D721Med (cell line): ENCODE measurements around the gene ZFP36L2.

Experiments used
- DNase-seq: peaks from one replicate; pipeline ENCODE4 v3.0.0; 2011; ENCODE audit warnings: low spot score; ENCODE audit not compliant: insufficient read length
- FAIRE-seq: peaks from 2 replicates; lab custom pipeline; 2011; peaks lifted over from hg19 to GRCh38; lab: Jason Lieb, UNC
- TF ChIP-seq, protein P1 (sequence below): IDR thresholded peaks from 2 replicates; pipeline ENCODE4 v1.5.1; 2012; ENCODE audit warnings: mild to moderate bottlenecking, control low read depth; ENCODE audit not compliant: insufficient read depth; ENCODE audit errors: missing control alignments

ZFP36L2 gene

DNA sequence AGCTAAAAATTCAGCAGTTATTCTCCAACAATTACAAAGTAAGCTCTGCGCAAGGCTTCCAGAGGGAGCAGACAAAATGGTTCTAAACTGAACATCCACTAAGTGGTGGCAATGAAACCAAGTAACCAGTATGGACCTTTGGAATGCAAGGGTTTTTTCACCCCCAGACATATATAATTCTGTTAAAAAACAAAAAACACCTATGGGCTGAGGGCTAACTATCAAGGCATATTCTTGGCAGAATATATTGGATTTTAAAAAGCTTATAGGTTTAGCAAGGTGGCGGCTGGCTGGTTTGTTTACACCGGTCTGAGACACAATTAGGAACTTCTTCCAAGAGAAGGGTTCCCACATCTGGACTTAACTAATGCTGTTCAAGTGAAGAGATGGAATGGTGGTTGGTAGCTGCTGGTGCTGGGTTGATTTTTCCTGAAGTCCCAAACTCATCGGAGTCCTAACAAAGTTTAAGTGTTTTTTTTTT is 2.8 kb downstream of the ZFP36L2 start:
- FAIRE-seq (no peak), DNase-seq (no peak)
- TF ChIP-seq, protein P1, sequence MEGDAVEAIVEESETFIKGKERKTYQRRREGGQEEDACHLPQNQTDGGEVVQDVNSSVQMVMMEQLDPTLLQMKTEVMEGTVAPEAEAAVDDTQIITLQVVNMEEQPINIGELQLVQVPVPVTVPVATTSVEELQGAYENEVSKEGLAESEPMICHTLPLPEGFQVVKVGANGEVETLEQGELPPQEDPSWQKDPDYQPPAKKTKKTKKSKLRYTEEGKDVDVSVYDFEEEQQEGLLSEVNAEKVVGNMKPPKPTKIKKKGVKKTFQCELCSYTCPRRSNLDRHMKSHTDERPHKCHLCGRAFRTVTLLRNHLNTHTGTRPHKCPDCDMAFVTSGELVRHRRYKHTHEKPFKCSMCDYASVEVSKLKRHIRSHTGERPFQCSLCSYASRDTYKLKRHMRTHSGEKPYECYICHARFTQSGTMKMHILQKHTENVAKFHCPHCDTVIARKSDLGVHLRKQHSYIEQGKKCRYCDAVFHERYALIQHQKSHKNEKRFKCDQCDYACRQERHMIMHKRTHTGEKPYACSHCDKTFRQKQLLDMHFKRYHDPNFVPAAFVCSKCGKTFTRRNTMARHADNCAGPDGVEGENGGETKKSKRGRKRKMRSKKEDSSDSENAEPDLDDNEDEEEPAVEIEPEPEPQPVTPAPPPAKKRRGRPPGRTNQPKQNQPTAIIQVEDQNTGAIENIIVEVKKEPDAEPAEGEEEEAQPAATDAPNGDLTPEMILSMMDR = no peak

DNA sequence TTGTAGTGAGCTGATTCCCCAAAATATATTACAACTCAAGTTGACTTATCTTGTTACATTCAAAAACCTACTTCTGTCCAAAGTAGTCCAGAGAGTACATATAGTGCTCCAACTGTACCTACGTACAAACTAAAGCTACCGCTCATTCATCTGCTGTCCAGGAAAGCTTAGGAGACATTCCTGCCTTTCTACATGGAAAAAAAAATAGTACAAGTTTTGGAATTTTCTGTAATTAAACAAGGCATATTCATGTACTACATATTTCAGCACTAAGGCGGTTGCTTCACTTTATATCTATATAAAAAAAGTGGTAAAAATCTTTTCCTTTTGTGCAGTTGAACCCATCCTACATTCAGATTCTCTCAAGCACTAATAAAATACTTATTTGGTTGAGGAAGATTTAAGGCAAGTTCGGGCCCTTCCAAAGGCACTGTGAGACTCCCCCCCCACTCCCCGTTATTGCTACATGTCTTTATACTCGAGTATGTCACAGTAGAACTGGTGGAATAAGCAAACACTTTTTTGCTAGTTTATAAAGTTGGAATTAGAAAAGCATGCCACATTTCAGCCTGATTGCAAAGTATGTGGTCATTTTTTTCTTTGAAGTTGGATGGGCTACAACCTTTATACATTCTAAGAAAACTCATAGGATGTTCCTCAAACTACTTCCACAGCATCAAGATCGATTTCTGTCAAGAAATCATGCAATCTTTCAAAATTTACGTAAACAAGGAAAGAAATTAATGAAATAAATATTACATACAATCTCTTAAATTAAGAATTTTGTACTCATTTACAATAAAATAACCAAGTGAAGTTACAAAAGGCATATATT is 3.7 kb downstream of the ZFP36L2 start:
- FAIRE-seq = no peak
- TF ChIP-seq, protein P1 = no peak
- DNase-seq = no peak

DNA sequence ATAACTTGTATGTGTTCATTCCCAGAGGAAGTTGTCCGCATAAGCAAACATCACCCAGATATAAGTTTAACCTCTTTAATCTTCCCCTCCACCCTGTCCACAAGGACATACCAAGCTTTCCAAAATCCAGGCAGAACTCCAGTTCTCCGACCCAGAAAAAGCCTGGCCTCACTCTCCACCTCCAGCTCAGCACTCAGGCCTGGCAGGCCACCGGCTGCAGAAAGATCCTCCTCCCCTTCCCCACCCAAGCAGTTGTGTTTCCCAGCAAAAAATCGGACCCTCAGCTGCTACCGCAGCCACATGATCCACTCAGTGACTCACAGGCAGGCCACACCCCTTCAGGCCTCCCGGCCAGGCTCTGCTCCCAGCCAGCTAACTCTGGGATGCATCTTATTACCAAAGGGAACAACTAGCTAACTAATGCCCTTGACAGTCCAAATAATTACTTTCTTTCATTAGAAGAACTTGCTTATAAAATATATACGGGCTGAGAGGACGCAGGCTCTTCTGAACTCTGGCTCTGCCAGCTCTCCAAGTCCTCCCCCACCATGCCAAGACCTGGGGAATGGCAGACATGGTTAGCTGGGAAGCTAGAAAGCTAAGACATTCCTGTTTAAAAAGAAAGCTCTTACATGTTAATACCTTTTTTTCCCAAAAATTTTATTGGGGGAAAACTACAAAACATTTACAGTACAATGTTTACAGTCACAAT is 4.5 kb downstream of the ZFP36L2 start:
- no peak for DNase-seq
- TF ChIP-seq, protein P1 = no peak
- no peak for FAIRE-seq

DNA sequence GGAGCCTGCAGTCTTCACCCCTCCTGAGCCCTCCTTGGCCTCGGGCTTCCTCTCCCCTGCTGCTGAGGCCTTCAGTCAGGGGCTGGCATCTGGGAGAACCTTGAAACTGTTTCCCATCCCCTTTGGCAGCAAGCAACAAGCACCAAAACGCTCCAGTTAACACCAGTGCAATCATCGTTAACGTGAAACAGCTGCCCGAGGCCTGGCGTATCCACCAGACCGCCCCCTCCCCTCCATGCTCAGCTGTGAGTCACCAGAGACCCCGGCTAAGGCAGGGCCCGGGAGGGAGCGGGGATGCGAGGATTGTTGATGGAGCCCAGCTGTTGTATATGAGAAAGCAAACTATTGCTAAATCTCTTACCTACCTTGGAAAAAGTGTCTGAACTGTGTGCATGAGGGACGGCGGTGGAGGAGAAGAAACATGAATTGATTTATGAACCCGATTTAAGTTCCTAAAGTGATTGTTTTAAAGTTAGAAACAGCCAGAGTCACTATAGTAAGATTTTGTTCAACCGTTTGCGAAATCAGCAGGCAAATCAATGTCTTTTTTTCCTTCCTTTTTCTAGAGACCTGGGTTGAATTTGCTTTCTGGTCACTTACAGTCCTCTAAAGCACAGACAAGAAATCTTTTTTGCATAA is 5.2 kb downstream of the ZFP36L2 start:
- no peak for DNase-seq
- TF ChIP-seq, protein P1 = no peak
- no peak for FAIRE-seq

DNA sequence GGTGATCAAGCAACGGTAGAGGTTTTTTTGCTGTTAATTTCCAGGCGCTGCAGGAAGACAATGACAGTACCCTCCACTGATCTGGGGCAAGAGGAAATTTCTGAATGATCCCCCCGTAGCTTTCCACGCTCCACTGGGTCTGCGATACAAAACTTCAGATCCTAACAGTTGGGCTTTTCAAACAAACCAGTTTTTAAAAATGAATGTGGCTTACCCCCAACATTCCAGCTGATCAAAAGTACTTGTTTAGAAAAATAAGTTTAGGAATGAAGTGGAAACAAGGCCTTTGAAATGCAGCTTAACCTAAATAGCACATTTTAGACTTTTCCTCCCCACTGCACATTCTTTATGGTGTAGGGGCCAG is 5.7 kb downstream of the ZFP36L2 start:
- DNase-seq = no peak
- no peak for FAIRE-seq
- TF ChIP-seq, protein P1 = no peak

GRCh38 chr2:43220229-43220751 is 6.1 kb downstream of the ZFP36L2 start:
- DNase-seq (no peak), FAIRE-seq (no peak)
- TF ChIP-seq, protein P1 = no peak
